NCI-H510A (cell line): ENCODE measurements around the gene GALNT13.

Source experiments
- DNase-seq: peaks from one replicate; lab custom pipeline; 2025; lab: John Stamatoyannopoulos, UW

GALNT13 gene

DNA sequence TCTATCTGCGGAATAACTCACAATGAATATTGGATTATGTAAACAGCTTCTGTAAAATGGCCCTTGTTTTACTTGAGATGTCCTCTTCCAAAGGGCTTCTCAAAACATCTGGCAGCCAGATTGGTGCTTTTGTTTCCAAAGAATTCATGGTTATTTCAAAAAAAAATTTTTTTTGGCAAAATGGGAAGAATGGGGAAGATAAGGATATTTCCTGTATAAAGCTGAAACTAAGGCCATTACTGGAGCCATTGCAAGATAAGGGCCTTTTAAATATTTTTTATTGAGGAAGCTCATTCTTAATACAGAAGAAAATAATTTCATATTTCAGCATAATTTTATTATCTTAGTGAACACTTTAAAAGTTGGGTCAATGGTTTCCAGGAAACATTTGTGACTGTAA, 259.1 kb downstream of the GALNT13 start:
- DNase-seq = no peak

DNA sequence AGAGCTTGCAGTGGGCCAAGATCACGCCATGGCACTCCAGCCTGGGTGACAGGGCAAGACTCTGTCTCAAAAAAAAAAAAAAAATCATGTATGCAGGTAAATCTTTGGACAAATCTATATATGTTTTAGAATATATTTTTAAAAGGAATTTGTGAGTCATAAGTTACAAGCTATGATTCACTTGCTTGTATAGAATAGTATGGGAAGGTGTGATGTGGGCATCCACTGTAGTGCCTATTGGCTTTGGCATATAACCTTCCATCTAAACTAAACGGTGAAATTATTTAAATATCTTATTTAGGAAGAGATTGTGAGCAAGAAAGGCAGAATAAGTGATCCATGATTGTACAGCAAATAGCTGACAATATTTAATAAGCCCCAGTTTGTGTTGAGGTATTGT, 261.1 kb downstream of the GALNT13 start:
- DNase-seq = no peak

DNA sequence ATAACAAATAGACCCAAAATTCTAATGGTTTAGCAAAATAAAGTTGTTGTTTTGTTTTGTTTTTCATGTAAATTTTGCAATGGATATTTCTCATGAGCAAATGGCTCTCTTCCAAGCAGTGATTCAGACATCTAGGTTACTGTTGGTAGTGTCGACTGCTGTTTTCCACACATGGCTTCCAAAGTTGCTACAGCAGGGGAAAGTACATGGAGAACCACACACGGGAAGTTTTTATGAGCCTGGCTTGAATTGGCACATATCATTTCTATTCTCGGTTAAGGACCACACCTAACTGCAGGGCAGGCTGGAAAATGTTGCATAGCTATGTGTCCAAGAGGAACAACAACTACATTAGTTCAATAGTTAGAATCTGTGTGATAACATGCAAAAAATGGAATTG, 262.1 kb downstream of the GALNT13 start:
- DNase-seq = no peak

DNA sequence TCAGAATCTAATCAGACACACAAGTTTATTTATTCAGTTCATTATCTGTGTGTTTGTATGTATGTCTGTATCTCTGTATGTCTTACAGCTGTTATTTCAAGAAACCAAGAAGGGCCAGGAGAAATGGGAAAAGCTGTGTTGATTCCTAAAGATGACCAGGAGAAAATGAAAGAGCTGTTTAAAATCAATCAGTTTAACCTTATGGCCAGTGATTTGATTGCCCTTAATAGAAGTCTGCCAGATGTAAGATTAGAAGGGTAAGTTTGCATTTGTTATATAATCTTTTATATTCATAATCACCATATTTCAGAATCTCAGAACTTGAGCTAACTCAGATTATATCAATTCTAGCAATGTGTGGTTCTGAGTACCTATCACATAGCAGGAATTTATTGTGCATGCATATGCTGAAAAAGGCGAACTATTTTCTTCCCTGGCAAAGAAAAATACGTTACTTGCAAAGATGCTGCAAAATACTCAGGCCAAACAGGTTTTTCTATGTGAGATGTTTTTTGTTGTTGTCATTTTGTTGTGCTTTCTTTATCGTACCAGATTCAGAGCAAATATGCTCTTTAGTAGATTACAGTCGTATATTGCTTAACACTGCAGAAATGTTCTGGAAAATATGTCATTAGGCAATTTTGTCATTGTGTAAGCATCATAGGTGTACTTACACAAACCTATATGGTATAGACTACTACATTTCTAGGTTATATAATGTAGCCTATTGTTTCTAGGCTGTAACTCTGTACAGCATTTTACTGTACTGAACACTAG, 268.7 kb downstream of the GALNT13 start:
- DNase-seq = no peak

DNA sequence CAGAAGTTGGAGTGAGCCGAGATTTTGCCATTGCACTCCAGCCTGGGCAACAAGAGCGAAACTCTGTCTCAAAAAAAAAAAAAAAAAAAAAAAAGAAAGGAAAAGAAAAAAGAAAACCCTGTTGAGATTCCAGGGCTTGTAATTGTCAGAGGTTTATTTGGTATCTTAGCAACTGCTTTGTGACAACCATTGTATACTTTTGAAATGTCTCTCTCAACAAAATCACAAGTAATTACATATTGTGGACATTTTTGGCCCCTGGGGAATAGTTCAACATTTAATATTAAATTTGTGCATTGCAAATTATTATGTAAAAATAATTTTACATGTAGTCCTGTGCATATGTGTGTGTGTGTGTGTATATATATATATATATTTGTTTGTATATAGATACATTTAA, 270.8 kb downstream of the GALNT13 start:
- no peak for DNase-seq

DNA sequence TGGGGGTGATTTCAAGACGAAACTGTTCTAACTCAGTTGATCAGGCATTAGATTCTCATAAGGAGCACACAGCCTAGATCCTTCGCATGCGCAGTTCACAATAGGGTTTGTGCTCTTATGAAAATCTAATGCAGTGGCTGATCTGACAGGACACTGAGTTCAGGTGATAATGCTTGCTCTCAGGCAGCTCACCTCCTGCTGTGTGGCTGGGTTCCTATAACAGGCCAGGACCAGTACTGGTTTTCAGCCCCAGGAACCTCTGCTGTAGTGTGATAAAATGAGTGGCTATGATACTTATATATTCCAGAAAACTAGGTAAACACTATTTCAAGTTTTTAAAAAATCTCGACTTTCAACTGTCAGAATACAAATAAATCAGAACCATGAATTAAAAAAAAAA, 271.4 kb downstream of the GALNT13 start:
- no peak for DNase-seq

DNA sequence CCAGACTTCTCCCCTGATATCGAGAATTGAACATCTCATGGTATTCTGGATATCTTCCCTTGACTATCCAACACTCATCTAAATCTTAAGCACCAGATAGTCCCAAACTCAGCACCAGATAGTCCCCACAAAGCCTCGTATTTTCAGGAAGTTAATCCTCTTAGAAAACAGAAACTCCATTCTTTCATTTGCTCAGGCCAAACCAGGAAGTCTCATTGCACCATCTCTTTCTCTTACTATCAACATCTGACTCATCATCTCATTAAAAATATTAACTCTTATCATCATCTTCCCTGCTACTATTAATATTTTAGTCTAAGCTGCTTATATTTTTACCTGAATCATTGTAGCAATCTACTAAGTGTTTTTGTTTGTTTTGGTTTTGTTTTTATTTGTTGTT, 286.4 kb downstream of the GALNT13 start:
- no peak for DNase-seq

DNA sequence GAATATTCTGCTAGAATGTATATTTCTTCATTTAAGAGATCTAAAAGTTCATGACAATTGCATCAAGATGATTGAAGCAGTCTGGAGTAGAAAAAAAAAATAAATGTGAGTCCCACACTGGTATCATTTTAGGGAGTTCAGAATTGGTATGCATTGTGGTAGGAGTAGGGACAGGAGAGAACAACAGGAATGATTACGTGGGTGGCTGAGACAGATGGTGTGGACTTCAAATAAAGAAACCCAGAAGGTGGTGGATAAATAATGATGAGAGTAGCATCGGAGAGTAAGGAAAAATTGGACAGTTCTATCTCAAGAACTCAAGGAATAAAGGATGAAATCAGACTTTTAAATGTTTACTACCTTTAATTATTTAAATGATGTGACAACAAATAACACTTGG, 289.6 kb downstream of the GALNT13 start:
- no peak for DNase-seq

DNA sequence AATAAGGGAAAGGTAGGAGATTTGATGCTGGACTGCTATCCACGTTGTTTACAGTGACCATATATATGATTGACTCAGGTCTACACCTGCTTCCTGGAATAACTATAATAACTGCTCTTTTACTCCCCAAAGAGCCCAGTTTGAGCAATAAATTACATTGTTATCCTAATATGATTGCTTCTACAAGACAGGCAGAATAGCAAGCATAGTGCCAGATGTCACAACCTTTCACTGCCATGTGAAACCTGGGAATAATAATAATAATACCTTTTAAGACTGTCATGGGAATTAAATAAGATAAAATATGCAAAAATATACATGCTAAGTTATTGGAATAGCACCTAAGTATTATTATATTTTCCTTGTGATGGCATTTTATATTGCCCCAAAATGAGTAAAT, 298.7 kb downstream of the GALNT13 start:
- no peak for DNase-seq

DNA sequence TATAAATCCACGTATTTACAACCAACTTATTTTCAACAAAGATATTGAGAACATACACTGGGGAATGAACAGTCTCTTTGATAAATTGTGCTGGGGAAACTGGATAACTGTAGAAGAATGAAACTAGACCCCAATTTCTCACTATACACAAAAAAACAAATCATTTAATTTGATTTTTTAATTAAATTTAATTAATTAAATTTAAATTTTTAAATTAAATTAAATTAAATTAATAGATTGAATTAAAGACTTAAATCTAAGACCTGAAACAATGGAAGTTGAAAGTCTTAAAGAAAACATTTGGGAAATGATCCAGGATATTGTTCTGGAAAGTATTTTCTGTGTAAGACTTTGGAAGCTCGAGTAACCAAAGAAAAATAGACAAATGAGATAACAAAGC, 301.4 kb downstream of the GALNT13 start:
- DNase-seq = no peak

DNA sequence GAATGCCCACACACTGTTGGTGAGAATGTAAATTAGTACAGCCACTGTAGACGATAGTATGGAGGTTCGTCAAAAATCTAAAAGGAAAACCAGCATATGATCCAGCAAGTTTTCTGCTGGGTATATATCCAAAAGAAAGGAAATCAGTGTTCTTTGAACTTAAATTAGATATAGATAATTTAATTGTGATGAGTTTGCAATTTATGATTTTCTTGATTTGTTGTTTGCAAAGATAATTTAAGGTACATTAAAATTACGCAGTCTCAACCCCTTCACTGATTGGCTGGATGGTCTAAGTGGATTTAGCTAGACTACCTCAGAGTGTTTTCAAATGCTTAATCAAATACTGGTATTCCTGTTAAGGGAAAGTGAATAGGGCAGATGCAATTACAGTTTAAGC, 302.2 kb downstream of the GALNT13 start:
- no peak for DNase-seq

DNA sequence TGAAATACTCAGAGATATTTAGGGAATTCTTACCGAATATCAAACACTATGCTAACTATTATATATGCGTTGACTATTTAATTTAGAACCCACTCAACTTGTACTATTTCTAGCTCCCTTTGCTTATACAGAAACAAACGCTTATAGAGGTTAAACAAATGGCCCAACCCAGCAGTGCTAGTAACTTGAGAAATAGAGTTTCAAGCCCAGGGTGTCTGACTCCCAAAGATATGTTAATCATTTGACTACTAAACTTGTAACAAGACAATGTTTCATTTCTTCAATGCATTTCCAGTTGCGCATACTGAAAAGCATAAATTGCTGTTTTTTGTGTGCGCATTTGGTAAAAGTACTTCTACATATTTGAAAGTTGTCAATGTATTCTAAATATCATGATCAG, 310.3 kb downstream of the GALNT13 start:
- DNase-seq = no peak

DNA sequence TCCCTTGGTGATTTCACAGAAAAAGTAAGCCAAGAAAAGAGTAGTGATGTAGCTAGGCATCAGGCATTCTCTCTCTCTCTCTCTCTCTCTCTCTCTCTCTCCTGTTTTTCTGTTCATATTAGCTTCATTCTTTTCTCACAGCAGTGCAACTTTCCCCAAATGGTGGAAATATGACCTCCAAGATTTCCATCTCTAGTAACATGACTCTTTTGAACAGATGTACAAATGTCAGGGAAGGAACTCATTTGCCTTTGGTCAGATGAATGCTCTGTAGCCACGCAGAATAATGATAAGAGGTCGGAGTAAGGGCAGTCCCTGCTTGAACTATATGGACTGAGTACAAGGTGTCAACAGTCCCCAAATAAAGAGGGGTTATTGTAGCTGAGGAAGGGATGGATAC, 316.2 kb downstream of the GALNT13 start:
- no peak for DNase-seq

DNA sequence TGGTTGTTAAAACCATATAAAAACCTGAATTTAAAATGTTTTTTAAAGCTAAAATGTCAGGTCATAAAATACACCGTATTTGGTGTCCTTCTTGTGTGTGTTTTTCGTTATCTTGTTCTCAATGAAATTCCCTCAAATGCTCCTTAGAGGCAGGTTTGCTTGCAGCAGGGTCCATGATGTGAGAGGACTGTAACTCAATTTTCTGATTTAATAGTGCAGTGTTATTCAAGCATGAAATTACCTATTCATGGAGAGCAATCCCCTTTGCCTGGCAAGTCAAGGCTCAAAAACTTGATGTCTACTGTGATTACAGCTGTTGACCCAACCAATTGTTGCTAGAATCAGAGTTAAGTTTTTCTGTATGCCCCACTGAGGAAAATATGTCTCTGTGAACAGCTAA, 318.2 kb downstream of the GALNT13 start:
- DNase-seq = no peak

DNA sequence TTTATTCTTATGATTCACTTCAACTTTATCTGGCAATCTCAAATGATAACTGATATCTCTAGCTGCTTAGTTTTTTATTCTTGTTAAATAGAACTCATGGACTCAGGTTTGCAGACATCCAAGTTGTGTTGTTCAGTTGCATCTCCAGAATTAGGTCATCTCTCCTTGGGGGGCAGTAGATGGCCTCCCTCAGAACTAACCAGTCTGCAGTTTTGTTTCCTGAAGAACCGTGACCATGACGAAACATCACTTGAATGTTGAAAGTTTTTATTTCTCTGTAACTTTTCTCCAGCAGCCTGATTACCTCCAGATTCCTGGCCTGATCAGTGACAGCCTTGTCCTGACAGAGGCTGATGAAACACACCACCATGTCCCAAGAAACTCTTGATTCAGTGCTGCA, 321.5 kb downstream of the GALNT13 start:
- DNase-seq = no peak

DNA sequence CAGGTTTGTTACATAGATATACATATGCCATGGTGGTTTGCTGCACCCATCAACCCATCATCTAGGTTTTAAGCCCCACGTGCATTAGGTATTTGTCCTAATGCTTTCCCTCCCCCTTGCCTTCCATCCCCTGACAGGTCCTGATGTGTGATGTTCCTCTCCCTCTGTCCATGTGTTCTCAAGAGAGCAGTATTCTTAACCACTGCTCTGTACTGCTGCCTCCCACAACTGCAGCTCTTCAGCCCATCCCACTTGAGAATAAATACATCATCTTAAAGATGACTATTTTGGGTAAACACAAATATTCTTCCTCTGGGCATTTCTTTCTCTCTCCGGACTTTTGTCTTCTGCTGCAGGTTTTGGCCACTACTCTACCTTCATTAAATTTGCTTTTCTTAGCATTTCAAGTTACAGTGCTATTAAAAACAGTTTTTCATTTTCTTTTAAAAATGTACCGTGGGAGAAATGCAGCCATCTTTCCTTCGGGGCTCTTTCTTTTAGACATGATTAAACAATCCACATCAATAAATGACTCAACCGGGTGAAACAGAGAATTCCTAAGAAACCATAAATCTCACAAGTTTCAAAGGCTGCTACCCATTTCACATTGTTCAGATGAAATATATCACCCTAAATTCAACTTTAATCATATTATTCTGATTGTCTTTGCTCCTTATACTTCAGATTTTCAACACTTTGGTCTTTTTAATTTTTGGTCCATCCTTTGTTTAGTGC, 323.4 kb downstream of the GALNT13 start:
- DNase-seq = no peak

DNA sequence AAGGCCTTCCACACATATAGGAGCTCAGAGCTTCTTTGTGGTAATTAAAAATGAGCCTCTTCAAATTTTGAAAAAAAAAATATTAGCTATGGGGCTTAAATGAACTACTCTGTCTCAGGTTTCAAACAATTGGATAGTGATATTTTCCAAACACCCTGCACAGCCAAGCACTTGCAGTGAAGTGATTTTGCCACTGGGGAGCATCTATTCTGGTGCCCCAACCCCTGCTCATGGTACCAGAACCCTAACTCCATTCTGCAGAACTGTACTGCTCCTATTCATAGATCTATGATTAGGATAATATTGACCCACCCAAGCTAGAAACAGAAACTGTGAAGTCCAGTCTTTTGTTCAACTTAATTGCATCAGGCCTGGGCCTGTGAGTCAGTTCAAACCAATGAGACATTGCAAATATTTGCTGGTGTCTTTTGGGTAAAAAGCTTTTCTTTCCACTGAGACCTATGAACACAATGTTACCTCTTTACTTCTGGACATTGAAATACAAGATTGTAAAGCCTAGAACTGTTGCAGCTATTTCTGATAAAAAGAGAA, 324.0 kb downstream of the GALNT13 start:
- no peak for DNase-seq

DNA sequence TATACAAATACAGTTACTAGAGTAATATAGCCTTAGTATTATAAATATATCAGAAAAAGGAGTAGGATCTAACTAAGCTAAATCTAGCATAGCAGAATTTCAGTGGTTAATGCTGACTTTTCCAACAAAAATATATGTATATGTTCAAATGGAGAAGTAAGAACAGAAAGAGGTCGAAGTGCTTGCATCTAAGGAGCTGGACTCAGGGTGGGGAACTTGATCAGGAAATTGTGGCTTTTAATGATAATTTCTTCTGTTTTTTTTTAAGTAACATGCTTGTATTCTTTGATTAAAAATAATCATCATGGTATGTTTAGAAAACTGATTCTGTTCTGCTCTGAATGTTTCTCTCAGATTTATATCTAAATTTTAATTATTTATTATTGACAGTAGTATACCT, 327.1 kb downstream of the GALNT13 start:
- DNase-seq = no peak

DNA sequence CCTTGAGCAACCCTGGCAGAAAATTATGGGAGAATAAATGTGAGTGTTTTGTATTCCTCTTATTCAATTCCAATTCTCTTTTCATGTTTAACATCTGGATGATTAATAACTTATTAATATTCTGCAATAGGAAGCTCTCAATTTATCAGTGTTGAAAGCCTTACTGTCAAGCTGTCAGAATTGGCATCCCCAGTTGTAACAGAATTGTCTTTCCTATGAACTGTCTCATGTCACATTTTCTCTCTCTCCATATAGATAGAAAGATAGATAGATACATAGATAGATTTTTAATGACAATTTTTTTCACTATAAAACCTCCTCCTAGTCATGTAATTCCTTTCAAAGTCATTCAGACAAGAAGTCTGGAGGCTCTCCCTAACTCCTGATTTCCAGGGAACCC, 331.5 kb downstream of the GALNT13 start:
- no peak for DNase-seq

DNA sequence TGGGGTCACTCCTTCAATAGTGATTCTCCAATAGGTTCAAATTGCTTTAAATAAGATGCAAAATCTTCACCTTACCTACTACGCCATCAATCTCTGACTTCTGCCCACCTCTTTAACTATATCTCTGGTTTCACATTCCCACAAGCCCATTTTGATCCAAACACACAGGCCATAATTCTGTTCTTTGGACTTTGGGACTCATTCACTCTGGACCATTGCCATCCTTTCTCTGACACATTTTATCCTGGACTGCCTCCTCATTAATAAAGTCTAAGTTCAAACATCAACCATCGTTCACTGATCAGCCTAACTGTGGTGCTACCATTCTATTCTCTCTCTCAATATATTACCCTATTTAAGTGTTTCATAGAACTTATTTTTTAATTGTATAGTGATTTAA, 332.2 kb downstream of the GALNT13 start:
- DNase-seq = no peak

DNA sequence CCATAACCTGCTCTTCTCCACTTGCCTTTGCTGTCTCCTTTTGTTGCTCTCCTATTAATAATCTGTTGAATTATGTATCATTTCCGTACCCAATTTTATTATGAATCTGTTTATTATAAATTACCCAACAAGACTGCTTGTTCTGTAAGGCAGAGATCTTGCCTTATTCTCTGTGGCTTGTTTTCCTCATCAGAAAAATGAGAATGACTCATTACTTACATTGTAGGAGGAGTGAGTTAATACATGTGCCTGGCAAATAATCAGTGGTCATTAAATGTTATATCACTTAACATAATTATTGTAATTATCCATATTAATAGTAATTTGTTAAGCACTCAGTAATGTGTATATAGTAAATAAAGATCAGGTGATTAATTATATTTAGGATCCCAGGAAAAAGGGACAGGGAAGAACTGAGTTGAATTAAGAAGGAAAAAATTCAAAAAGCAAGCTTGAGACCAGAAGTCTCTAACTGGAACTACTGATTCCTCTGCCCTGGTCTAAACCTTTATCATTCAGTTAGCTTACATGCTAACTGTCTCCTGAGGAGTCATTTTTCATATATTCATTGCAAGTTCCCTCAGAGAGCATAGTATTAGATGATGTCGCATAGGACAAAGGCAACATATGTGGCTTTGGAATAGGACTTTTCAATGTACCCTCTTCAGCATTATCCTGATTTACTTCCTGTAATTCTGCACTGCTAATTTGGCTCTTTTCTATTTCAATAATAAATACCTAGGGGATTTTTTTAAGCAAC, 335.7 kb downstream of the GALNT13 start:
- DNase-seq = no peak

DNA sequence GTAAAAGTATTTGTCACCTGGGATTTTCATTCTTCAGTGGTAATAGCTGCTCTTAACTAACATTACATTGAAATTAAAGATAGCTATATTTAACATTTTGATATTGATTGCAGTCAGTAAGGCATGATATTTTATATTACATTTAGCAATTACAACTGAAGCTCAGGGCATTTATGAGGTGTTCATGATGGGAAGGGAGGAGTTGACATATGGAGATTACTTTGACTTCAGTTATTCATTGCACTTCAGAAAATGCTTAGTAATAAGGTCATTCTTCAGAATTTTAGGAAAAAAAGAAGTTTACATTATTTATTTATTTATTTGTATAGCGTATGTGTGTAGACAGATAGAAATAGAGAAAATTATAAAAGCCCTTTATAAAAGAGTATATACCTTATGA, 352.0 kb downstream of the GALNT13 start:
- no peak for DNase-seq

DNA sequence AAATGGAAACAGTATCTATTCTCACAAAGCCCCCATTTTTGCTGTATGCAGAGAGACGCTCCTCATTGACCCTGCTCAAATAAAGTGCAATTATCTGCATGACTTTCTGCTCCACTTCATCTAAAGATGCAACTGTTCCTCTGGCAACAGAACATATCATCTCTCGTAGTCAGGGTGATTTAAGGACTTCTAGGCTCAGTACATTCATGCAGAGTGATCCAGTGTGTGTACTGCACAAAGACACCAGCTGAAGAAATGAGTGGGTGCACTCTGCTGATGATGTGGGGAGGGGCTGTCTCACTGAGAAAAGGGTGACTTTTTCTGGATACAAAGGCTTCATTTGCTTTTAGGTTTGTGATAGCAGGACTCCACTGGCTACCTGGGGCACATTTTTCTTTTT, 355.2 kb downstream of the GALNT13 start:
- DNase-seq = no peak
